A549 (cell line): Measurements from ENCODE around the gene DPP7. TPM values are rescaled to one million over a fixed set of nuclear protein-coding genes. Genes with fewer than 3 reads are reported as not detected.

Source experiments
- ATAC-seq, 2 experiments: fragments of 200-7000 bp in 1 of 2; fragments of >200 bp in 1 of 2; cut with Nextera tagmentation in 1 of 2; cut with Tn5 transposase in 1 of 2; 3 replicates each; pipeline versions ENCODE4 v1.8.0 to v1.9.1; 2018 to 2020; ENCODE audit warnings: mild to moderate bottlenecking in 1 of 2, moderate library complexity in 1 of 2
- CTCF ChIA-PET: fragments of 300-600 bp; sonication (Branson Sonifier 250); formaldehyde crosslinking; extraction: SDS; loops from one replicate; lab custom pipeline; 2021; ENCODE audit warnings: antibody characterized with exemption, inconsistent platforms; lab: Yijun Ruan, JAX
- POLR2A ChIA-PET: fragments of 350-600 bp; formaldehyde crosslinking; extraction: SDS; loops from one replicate; lab custom pipeline; 2021; ENCODE audit warnings: antibody characterized with exemption, inconsistent platforms; lab: Yijun Ruan, JAX
- DNase-seq, 2 experiments: peaks; one replicate each; pipeline versions ENCODE4 v3.0.0 to v3.0.0-alpha.2; 2011 to 2016; ENCODE audit warnings: low read depth in 1 of 2, low spot score in 1 of 2
- FAIRE-seq: peaks from 2 replicates; lab custom pipeline; 2011; peaks lifted over from hg19 to GRCh38; lab: Jason Lieb, UNC
- H3K27ac ChIP-seq, 2 experiments: fragments of >200 bp; sonication (Bioruptor Twin); formaldehyde crosslinking; 3 replicates each; pipeline ENCODE4 v1.5.1; 2016 to 2017
- H3K4me1 ChIP-seq: fragments of >200 bp; sonication (Bioruptor Twin); formaldehyde crosslinking; 3 replicates; pipeline ENCODE4 v1.6.1; 2016
- H3K4me2 ChIP-seq: fragments of >200 bp; sonication (Bioruptor Twin); formaldehyde crosslinking; 3 replicates; pipeline ENCODE4 v1.6.1; 2016
- H3K4me3 ChIP-seq: fragments of >200 bp; sonication (Bioruptor Twin); formaldehyde crosslinking; 3 replicates; pipeline ENCODE4 v1.5.1; 2016
- H3K9me3 ChIP-seq: fragments of >200 bp; sonication (Bioruptor Twin); formaldehyde crosslinking; 3 replicates; pipeline ENCODE4 v1.6.1; 2016
- CHD2 ChIP-seq: fragments of 150-350 bp; IDR thresholded peaks from 2 replicates; pipeline ENCODE4 v1.6.1; 2014; ENCODE audit warnings: low read length; ENCODE audit not compliant: partially characterized antibody
- E2F6 ChIP-seq: IDR thresholded peaks from 2 replicates; pipeline ENCODE4 v1.6.1; 2012; ENCODE audit warnings: low read depth, borderline replicate concordance
- FOSB ChIP-seq: fragments of 250-450 bp; sonication (Bioruptor Pico); IDR thresholded peaks from 2 replicates; pipeline ENCODE4 v1.5.0; 2020; ENCODE audit warnings: mild to moderate bottlenecking, moderate library complexity
- FOXS1 ChIP-seq: fragments of 250-450 bp; sonication (Bioruptor Pico); IDR thresholded peaks from 2 replicates; pipeline ENCODE4 v1.5.0; 2020; ENCODE audit warnings: mild to moderate bottlenecking, moderate library complexity
- HMGXB4 ChIP-seq: fragments of 250-450 bp; sonication (Bioruptor Pico); IDR thresholded peaks from 2 replicates; pipeline ENCODE4 v1.5.0; 2021; ENCODE audit warnings: mild to moderate bottlenecking, moderate library complexity, borderline replicate concordance
- HOXB13 ChIP-seq: fragments of 250-450 bp; sonication (Bioruptor Pico); IDR thresholded peaks from 2 replicates; pipeline ENCODE4 v1.5.0; 2020; ENCODE audit warnings: low read depth, mild to moderate bottlenecking, moderate library complexity
- JUNB ChIP-seq: fragments of >200 bp; sonication (Bioruptor Twin); formaldehyde crosslinking; IDR thresholded peaks from 2 replicates; pipeline ENCODE4 v1.6.1; 2016
- KDM5A ChIP-seq: fragments of 200-600 bp; sonication (generic); IDR thresholded peaks from 2 replicates; pipeline ENCODE4 v1.6.1; 2016; ENCODE audit warnings: antibody characterized with exemption, mild to moderate bottlenecking
- MAZ ChIP-seq: fragments of 150-350 bp; IDR thresholded peaks from 2 replicates; pipeline ENCODE4 v1.6.1; 2014; ENCODE audit warnings: antibody characterized with exemption, low read depth, low read length, borderline replicate concordance
- MYC ChIP-seq: IDR thresholded peaks from 2 replicates; pipeline ENCODE4 v1.6.1; 2012; ENCODE audit warnings: mild to moderate bottlenecking, inconsistent platforms, low read length, improper control_type of control experiment, borderline replicate concordance
- NR3C1 ChIP-seq: fragments of >200 bp; sonication (Bioruptor Twin); formaldehyde crosslinking; IDR thresholded peaks from 3 replicates; pipeline ENCODE4 v1.6.1; 2017
- POLR2A ChIP-seq: IDR thresholded peaks from 2 replicates; pipeline ENCODE4 v1.6.1; 2012; ENCODE audit warnings: mild to moderate bottlenecking, low read length
- POLR2AphosphoS2 ChIP-seq: conservative IDR thresholded peaks from 2 replicates; pipeline ENCODE4 v1.6.1; 2012; ENCODE audit warnings: low read length, improper control_type of control experiment, inconsistent platforms
- RCOR1 ChIP-seq: fragments of 150-350 bp; IDR thresholded peaks from 2 replicates; pipeline ENCODE4 v1.6.1; 2014; ENCODE audit warnings: antibody characterized with exemption, low read length, low read depth
- RFX5 ChIP-seq: fragments of 450-650 bp; IDR thresholded peaks from 2 replicates; pipeline ENCODE4 v1.7.1; 2014; ENCODE audit warnings: antibody characterized with exemption, mild to moderate bottlenecking, moderate library complexity
- RNF2 ChIP-seq: fragments of 200-600 bp; sonication (generic); IDR thresholded peaks from 2 replicates; pipeline ENCODE4 v1.6.1; 2016; ENCODE audit warnings: low read depth, mild to moderate bottlenecking, antibody characterized with exemption, moderate library complexity, borderline replicate concordance
- SREBF2 ChIP-seq: fragments of 450-650 bp; IDR thresholded peaks from 2 replicates; pipeline ENCODE4 v1.6.1; 2014; ENCODE audit warnings: mild to moderate bottlenecking, moderate library complexity
- TFCP2L1 ChIP-seq: fragments of 250-450 bp; sonication (Bioruptor Pico); IDR thresholded peaks from 2 replicates; pipeline ENCODE4 v1.5.0; 2021; ENCODE audit warnings: mild to moderate bottlenecking
- TP53 ChIP-seq: fragments of 250-450 bp; sonication (Bioruptor Pico); IDR thresholded peaks from 2 replicates; pipeline ENCODE4 v1.5.0; 2021; ENCODE audit warnings: mild to moderate bottlenecking, moderate library complexity
- WGBS: methylation state at CpG from one replicate; pipeline ENCODE4 v1.1.6; 2017; ENCODE audit errors: missing lambda C conversion rate; 5-methylcytosine and 5-hydroxymethylcytosine counted together
- polyA plus RNA-seq, 4 experiments: library from polyadenylated mRNA; depleted of rRNA in 3 of 4; stranded (reverse); fragments of >200 nt; fragmentation: RNase III in 1 of 4; extraction: RNeasy Plus Mini Kit Qiagen cat#74134 plus additional on column Dnase treatment in 1 of 4; gene quantifications; 2 replicates in 3 of 4; 3 replicates in 1 of 4; pipeline ENCODE4 v1.2.3, GENCODE V29; 2011 to 2017
- TF ChIP-seq, protein P1 (sequence below): fragments of >200 bp; sonication (Bioruptor Twin); formaldehyde crosslinking; IDR thresholded peaks from 2 replicates; pipeline ENCODE4 v1.6.1; 2016

Gene DPP7
- polyA plus RNA-seq, 2 of the 4 experiments (the other 2 are of a cell fraction), result 27.6 to 71.8 TPM

DNA sequence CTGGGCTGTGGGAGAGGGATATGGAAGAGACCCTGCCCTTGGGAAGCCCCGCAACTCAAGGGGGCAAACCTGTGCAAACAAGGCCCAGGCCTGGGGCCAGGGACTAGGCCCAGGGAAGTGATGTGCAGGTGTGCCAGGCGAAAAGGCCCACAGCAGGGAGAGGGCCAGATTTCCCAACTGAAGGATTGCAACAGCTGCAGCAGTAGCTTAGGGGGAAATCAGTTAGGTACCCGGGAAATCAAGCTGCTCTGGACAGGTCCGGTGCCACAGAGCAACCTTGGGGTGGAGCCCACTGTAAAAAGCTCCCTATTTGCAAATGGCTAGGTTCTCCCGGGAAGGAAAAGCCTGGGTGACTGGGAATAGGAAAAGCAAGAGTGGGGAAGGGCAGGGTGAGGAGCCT is 34.8 kb upstream of the DPP7 start (continued):
- TF ChIP-seq FOXS1 (CRISPR knock-in tag), result no peak
- TF ChIP-seq RNF2, result no peak
- TF ChIP-seq CHD2, result no peak
- TF ChIP-seq HMGXB4 (CRISPR knock-in tag), result no peak
- no peak for TF ChIP-seq RFX5
- no peak for TF ChIP-seq POLR2A

GRCh38 chr9:137148661-137149060 is 34.1 kb upstream of the DPP7 start:
- POLR2A ChIA-PET, result no interaction called here
- no peaks in the 10 kb centered on the region for H3K9me3 ChIP-seq
- ATAC-seq, result no peak
- peaks cover 24% of the 10 kb centered on the region; the same call in 1 of the 3 replicates for H3K4me1 ChIP-seq
- H3K4me2 ChIP-seq, result no peak overlapping the region
- no peak overlapping the region for H3K4me3 ChIP-seq
- DNase-seq, result no peak
- CTCF ChIA-PET, result interaction anchor here (0.6 to 1.4 kb wide), 6 partner anchors 8 to 80 kb away, joined by 3 to 6 read pairs (median 4); no protein-coding TSS in a partner anchor
- no peak overlapping the region for H3K27ac ChIP-seq
- no peak for FAIRE-seq
- TF ChIP-seq, protein P1, sequence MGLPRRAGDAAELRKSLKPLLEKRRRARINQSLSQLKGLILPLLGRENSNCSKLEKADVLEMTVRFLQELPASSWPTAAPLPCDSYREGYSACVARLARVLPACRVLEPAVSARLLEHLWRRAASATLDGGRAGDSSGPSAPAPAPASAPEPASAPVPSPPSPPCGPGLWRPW, result no peak
- TF ChIP-seq KDM5A, result no peak
- TF ChIP-seq JUNB, result no peak
- TF ChIP-seq SREBF2, result no peak
- TF ChIP-seq HMGXB4 (CRISPR knock-in tag), result no peak
- no peak for TF ChIP-seq NR3C1
- WGBS, result 89% methylated on average over 19 of the region's 19 CpGs

DNA sequence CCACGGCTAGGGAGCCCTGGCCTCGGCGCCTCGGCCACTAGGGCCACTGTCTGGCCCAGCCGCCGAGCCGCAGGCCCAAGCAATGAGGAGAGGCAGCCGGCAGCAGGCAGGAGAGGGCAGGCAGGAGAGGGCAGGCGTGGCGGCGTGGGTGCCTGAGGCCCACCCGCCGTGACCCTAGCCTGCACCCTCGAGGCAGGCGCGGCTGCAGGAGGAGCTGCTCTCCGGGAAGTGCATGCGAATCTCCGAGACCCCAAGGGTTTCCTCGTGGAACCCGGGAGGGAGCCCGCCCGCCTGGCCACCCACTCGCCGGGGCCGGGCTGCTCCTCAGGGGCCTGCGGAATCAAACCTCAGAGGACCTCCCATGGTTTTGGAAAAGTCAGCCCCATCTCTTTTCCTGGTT is 33.7 kb upstream of the DPP7 start:
- no peak overlapping the region for H3K27ac ChIP-seq
- no peak for ATAC-seq
- TF ChIP-seq RCOR1, result no peak
- TF ChIP-seq TFCP2L1, result no peak
- TF ChIP-seq POLR2AphosphoS2, result no peak
- TF ChIP-seq MYC, result no peak
- no peak for TF ChIP-seq KDM5A
- TF ChIP-seq E2F6, result no peak
- TF ChIP-seq FOSB, result no peak
- TF ChIP-seq HOXB13 (CRISPR knock-in tag), result no peak
- no peak for TF ChIP-seq RNF2
- no peak for TF ChIP-seq TP53 (CRISPR knock-in tag)
- no peak for TF ChIP-seq MAZ
- TF ChIP-seq, all 56 proteins: peak for 0
- 85% methylated on average over 24 of the region's 27 CpGs for WGBS
- Histone ChIP-seq H3K4me1 (peaks cover 24% of the 10 kb centered on the region; the same call in 1 of the 3 replicates), H3K9me3 (no peaks in the 10 kb centered on the region), H3K4me3 (no peak overlapping the region), H3K4me2 (no peak overlapping the region)
- ChIA-PET POLR2A (no interaction called here), CTCF (interaction anchor here (0.9 kb wide), 1 partner anchor 20 kb away, joined by 4 read pairs; no protein-coding TSS in a partner anchor)
- DNase-seq, result no peak
- no peak for FAIRE-seq
